SU-DHL-6 (cell line): ENCODE measurements around the gene SFMBT2.

Experiments used
- EZH2phosphoT487 ChIP-seq: fragments of 200-600 bp; sonication (generic), shearing (Covaris generic); conservative IDR thresholded peaks from 2 replicates; pipeline ENCODE4 v1.6.1; 2018; ENCODE audit warnings: mild to moderate bottlenecking, antibody characterized with exemption, low read length, moderate library complexity, mixed read lengths
- TF ChIP-seq, protein P1 (sequence below): fragments of 200-600 bp; sonication (generic); IDR thresholded peaks from one replicate; pipeline ENCODE4 v1.5.1; 2017; ENCODE audit warnings: antibody characterized with exemption, mild to moderate bottlenecking, low read length, moderate library complexity; ENCODE audit not compliant: insufficient read depth, poor library complexity, severe bottlenecking

DNA sequence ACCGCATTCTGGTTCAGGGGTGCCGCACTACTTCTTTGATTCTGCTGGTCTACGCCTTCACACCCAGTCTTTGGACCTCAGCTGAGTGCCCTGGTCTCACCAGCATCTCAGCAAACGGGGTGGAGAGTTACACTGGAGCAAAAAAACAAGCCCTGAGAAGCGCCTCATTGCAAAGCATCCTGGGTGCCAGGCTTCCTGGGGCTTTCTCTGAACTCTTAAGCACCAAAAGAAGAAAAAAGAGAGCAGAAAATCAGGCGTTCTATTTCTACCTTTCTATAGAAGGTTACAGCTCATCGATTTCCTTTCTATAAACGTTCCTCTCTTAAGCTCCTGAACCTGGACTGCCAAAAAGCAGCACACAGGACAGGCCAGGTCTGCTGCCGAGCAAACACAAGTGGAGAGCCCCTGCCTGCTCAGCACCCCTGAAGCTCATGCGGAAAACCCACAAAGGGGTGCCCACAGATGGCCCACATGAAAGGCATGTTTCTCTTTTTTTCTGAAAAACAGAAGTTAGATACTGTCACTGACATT lies 217.9 kb downstream of the SFMBT2 start:
- TF ChIP-seq, protein P1, sequence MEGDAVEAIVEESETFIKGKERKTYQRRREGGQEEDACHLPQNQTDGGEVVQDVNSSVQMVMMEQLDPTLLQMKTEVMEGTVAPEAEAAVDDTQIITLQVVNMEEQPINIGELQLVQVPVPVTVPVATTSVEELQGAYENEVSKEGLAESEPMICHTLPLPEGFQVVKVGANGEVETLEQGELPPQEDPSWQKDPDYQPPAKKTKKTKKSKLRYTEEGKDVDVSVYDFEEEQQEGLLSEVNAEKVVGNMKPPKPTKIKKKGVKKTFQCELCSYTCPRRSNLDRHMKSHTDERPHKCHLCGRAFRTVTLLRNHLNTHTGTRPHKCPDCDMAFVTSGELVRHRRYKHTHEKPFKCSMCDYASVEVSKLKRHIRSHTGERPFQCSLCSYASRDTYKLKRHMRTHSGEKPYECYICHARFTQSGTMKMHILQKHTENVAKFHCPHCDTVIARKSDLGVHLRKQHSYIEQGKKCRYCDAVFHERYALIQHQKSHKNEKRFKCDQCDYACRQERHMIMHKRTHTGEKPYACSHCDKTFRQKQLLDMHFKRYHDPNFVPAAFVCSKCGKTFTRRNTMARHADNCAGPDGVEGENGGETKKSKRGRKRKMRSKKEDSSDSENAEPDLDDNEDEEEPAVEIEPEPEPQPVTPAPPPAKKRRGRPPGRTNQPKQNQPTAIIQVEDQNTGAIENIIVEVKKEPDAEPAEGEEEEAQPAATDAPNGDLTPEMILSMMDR, result no peak
- no peak for TF ChIP-seq EZH2phosphoT487
